NCI-H345 treated with DMSO at 0.1 percent for 48 hours (cell line): ENCODE measurements around the gene TMEM9.

Experiments
- DNase-seq: peaks from one replicate; lab custom pipeline; 2025; ENCODE audit not compliant: unreplicated experiment; lab: John Stamatoyannopoulos, UW

The TMEM9 gene

GRCh38 chr1:201146626-201147390 lies 7.5 kb downstream of the TMEM9 start:
- no peak for DNase-seq

- DNase-seq, result no peak
Measured at GRCh38 chr1:201145816-201146215, 8.5 kb downstream of the TMEM9 start.

GRCh38 chr1:201145132-201145531 lies 9.1 kb downstream of the TMEM9 start:
- no peak for DNase-seq

GRCh38 chr1:201144701-201145100 lies 9.6 kb downstream of the TMEM9 start:
- DNase-seq, result no peak

GRCh38 chr1:201143726-201144635 lies 10.3 kb downstream of the TMEM9 start:
- DNase-seq, result no peak

GRCh38 chr1:201142849-201143725 lies 11.2 kb downstream of the TMEM9 start:
- DNase-seq, result no peak

- DNase-seq, result no peak
Measured at GRCh38 chr1:201142011-201142848, 12.0 kb downstream of the TMEM9 start.

- DNase-seq, result no peak
Measured at GRCh38 chr1:201141418-201141817, 12.9 kb downstream of the TMEM9 start.

- no peak for DNase-seq
Measured at GRCh38 chr1:201140941-201141260, 13.4 kb downstream of the TMEM9 start.

- peak; percentile 36 for DNase-seq
Measured at GRCh38 chr1:201140235-201140940, 13.9 kb downstream of the TMEM9 start.

GRCh38 chr1:201139756-201140155 lies 14.5 kb downstream of the TMEM9 start:
- no peak for DNase-seq

GRCh38 chr1:201139306-201139705 lies 15.0 kb downstream of the TMEM9 start:
- no peak for DNase-seq

GRCh38 chr1:201138311-201138840 lies 15.9 kb downstream of the TMEM9 start:
- no peak for DNase-seq

GRCh38 chr1:201137579-201138310 lies 16.5 kb downstream of the TMEM9 start:
- DNase-seq, result no peak

- DNase-seq, result no peak
Measured at GRCh38 chr1:201137024-201137392, 17.3 kb downstream of the TMEM9 start.

- no peak for DNase-seq
Measured at GRCh38 chr1:201136355-201137023, 17.8 kb downstream of the TMEM9 start.

GRCh38 chr1:201134405-201134804 lies 19.9 kb downstream of the TMEM9 start:
- DNase-seq, result no peak

- DNase-seq, result no peak
Measured at GRCh38 chr1:201131398-201131797, 22.9 kb downstream of the TMEM9 start.
